ENCODE measurements around the gene THRB.
A peak's percentile ranks its signal among the peaks of the same experiment; 100 is the strongest.

The THRB gene

GRCh38 chr3:24215502-24215901 lies 279.1 kb downstream of the THRB start:
- TF ChIP-seq, protein P1, sequence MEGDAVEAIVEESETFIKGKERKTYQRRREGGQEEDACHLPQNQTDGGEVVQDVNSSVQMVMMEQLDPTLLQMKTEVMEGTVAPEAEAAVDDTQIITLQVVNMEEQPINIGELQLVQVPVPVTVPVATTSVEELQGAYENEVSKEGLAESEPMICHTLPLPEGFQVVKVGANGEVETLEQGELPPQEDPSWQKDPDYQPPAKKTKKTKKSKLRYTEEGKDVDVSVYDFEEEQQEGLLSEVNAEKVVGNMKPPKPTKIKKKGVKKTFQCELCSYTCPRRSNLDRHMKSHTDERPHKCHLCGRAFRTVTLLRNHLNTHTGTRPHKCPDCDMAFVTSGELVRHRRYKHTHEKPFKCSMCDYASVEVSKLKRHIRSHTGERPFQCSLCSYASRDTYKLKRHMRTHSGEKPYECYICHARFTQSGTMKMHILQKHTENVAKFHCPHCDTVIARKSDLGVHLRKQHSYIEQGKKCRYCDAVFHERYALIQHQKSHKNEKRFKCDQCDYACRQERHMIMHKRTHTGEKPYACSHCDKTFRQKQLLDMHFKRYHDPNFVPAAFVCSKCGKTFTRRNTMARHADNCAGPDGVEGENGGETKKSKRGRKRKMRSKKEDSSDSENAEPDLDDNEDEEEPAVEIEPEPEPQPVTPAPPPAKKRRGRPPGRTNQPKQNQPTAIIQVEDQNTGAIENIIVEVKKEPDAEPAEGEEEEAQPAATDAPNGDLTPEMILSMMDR (IDR thresholded peaks at IDR 0.05; ENCODE audit: control insufficient read depth, insufficient read depth, low read depth, low read length, missing control alignments): no peak
- no peak overlapping the region for H3K4me3 ChIP-seq (ENCODE audit: control insufficient read depth, low read depth, low read length)
- DNase-seq (ENCODE audit: low read depth): no peak

GRCh38 chr3:24211381-24211780 lies 283.3 kb downstream of the THRB start:
- TF ChIP-seq, protein P1 (IDR thresholded peaks at IDR 0.05; ENCODE audit: control insufficient read depth, insufficient read depth, low read depth, low read length, missing control alignments): no peak
- no peak overlapping the region for H3K4me3 ChIP-seq (ENCODE audit: control insufficient read depth, low read depth, low read length)
- DNase-seq (ENCODE audit: low read depth): no peak

- TF ChIP-seq, protein P1 (IDR thresholded peaks at IDR 0.05; ENCODE audit: control insufficient read depth, insufficient read depth, low read depth, low read length, missing control alignments): no peak
- DNase-seq (ENCODE audit: low read depth): no peak
- no peak overlapping the region for H3K4me3 ChIP-seq (ENCODE audit: control insufficient read depth, low read depth, low read length)
Observed at GRCh38 chr3:24202071-24202470, 292.6 kb downstream of the THRB start.

DNA sequence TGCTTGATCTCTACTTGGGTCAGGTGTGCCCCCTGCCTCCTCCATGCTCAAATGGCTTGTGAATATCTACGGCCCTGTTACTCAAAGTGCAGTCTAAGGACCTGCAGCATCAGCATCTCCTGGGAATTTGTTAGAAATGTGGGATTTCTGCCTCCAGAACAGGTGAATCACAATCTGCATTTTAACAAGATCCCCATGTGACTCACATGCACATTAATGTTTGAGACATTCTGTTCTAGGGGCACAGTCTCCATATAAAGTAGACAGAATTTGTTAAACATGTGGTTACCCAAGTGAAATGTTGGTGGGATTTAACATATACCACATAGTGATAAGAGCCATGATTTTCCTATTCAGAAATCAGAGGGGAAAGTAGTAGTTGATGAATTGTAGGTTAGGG lies 293.3 kb downstream of the THRB start:
- TF ChIP-seq, protein P1 (IDR thresholded peaks at IDR 0.05; ENCODE audit: control insufficient read depth, insufficient read depth, low read depth, low read length, missing control alignments): no peak
- no peak for DNase-seq (ENCODE audit: low read depth)
- no peak overlapping the region for H3K4me3 ChIP-seq (ENCODE audit: control insufficient read depth, low read depth, low read length)

- DNase-seq (ENCODE audit: low read depth): peak; percentile 52
- no peak overlapping the region for H3K4me3 ChIP-seq (ENCODE audit: control insufficient read depth, low read depth, low read length)
- TF ChIP-seq, protein P1 (IDR thresholded peaks at IDR 0.05; ENCODE audit: control insufficient read depth, insufficient read depth, low read depth, low read length, missing control alignments): no peak
Observed at GRCh38 chr3:24199775-24200247, 294.8 kb downstream of the THRB start.

GRCh38 chr3:24199300-24199699 lies 295.4 kb downstream of the THRB start:
- TF ChIP-seq, protein P1 (IDR thresholded peaks at IDR 0.05; ENCODE audit: control insufficient read depth, insufficient read depth, low read depth, low read length, missing control alignments): no peak
- DNase-seq (ENCODE audit: low read depth): no peak
- H3K4me3 ChIP-seq (ENCODE audit: control insufficient read depth, low read depth, low read length): no peak overlapping the region

DNA sequence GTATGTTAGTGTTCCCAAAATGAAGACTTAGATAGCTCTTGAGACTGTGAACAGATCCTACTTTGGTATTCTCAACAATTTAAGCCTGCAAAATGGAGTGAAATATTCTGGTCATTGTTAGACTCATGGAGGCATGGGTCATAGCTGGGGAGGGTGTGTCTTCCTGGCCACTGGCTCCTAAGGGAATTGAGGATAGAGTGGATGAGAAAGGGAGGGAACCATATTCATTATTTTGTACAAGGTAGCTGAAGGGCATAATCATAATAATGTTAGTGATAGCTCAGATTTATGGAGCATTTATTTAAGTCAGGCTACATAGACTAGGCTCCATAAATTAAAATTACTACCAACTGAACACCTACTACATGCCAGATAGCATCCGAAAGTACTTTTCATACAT lies 295.9 kb downstream of the THRB start:
- no peak for DNase-seq (ENCODE audit: low read depth)
- TF ChIP-seq, protein P1 (IDR thresholded peaks at IDR 0.05; ENCODE audit: control insufficient read depth, insufficient read depth, low read depth, low read length, missing control alignments): no peak
- H3K4me3 ChIP-seq (ENCODE audit: control insufficient read depth, low read depth, low read length): no peak overlapping the region
